ENCODE data around the gene PTPRR. TPM values are rescaled to one million over a fixed set of nuclear protein-coding genes. Genes with fewer than 3 reads are reported as not detected.

Gene PTPRR
- total and polyA plus RNA-seq, 2 of the 4 experiments (the other 2 are of a cell fraction), result 0.18 to 0.21 TPM

- no peaks in the 10 kb centered on the region for H4K20me1 ChIP-seq (ENCODE audit: insufficient read depth, low read length)
- H2BK5ac ChIP-seq (ENCODE audit: low read depth, low read length, poor library complexity, severe bottlenecking), result no peak overlapping the region
- no peak overlapping the region for H2AFZ ChIP-seq (replicated peaks; ENCODE audit: low read length, poor library complexity)
- H2BK20ac ChIP-seq (ENCODE audit: low read depth, low read length), result no peak overlapping the region
- H3K4me3 ChIP-seq (ENCODE audit: insufficient read depth, low read depth, low read length), result no peak overlapping the region
- no peak overlapping the region for H3K4me2 ChIP-seq (ENCODE audit: low read depth, low read length)
- no peak overlapping the region for H4K5ac ChIP-seq (ENCODE audit: low read depth, low read length)
- H2BK120ac ChIP-seq (ENCODE audit: low read depth, low read length), result no peak overlapping the region
- no peak overlapping the region for H4K91ac ChIP-seq (ENCODE audit: insufficient read depth, low read depth, low read length)
- DNase-seq (no peak), ATAC-seq (ENCODE audit: low read depth) (no peak)
- no peak overlapping the region for H3K56ac ChIP-seq (ENCODE audit: extremely low read depth, insufficient read depth, low read length)
- intact Hi-C loops (cut with micrococcal nuclease) (no loop called here), dilution Hi-C loops (cut with HindIII; ENCODE audit: low sequenced_read_pairs, unreplicated experiment) (no loop called here), in situ Hi-C loops (cut with MboI; ENCODE audit: low sequenced_read_pairs) (no loop called here)
- H2AK5ac ChIP-seq (ENCODE audit: low read depth, low read length), result no peak overlapping the region
- H3K27me3 ChIP-seq (ENCODE audit: control insufficient read depth, insufficient read depth, low read length), result no peaks in the 10 kb centered on the region
- H3K23ac ChIP-seq (ENCODE audit: low read depth, low read length), result no peak overlapping the region
- ChIA-PET CTCF (no interaction called here), POLR2A (ENCODE audit: unreplicated experiment) (no interaction called here)
- H2AK9ac ChIP-seq (replicated peaks; ENCODE audit: low read depth, low read length, poor library complexity), result no peak overlapping the region
- no TSS peak for BruUV-seq (replicated peaks)
- no peaks in the 10 kb centered on the region for H3K36me3 ChIP-seq (ENCODE audit: control insufficient read depth, insufficient read depth, low read length)
- H3K4me1 ChIP-seq (ENCODE audit: control insufficient read depth, insufficient read depth, low read length), result no peaks in the 10 kb centered on the region
- no CpG with 5 or more reads among the region's 2 CpGs for WGBS, 2 experiments (ENCODE audit: extremely low coverage in 2 of 2, insufficient read length in 1 of 2)
- no peak overlapping the region for H2BK15ac ChIP-seq (ENCODE audit: low read depth, low read length)
- H3K18ac ChIP-seq (ENCODE audit: low read depth, low read length), result no peak overlapping the region
- H3K9ac ChIP-seq (ENCODE audit: low read depth, low read length), result no peak overlapping the region
- no peak overlapping the region for H3K4ac ChIP-seq (ENCODE audit: low read depth, low read length)
- H4K8ac ChIP-seq (ENCODE audit: low read depth in 2 of 2, low read length in 2 of 2), result no peak overlapping the region
- H3K79me1 ChIP-seq (ENCODE audit: low read depth in 1 of 2, low read length in 2 of 2), result no peaks in the 10 kb centered on the region
- no peak overlapping the region for H3K27ac ChIP-seq (ENCODE audit: insufficient read depth, low read length)
- H3K14ac ChIP-seq (replicated peaks; ENCODE audit: low read depth, low read length), result no peak overlapping the region
- TF ChIP-seq MAZ (IDR thresholded peaks at IDR 0.05; ENCODE audit: borderline replicate concordance, low read depth, low read length), result no peak
- no peak for TF ChIP-seq USF2 (IDR thresholded peaks at IDR 0.05; ENCODE audit: low read depth, low read length)
- no peak for TF ChIP-seq NFE2L2 (IDR thresholded peaks at IDR 0.05; ENCODE audit: low read depth, low read length)
- no peak for TF ChIP-seq POLR2A (IDR thresholded peaks at IDR 0.05; ENCODE audit: low read depth, low read length)
- no peak for TF ChIP-seq MXI1 (IDR thresholded peaks at IDR 0.05; ENCODE audit: borderline replicate concordance, low read depth, low read length)
- no peak for TF ChIP-seq CTCF (conservative IDR thresholded peaks at IDR 0.05; ENCODE audit: low read depth, low read length)
- no peak for TF ChIP-seq FOS (IDR thresholded peaks at IDR 0.05; ENCODE audit: low read depth, low read length)
- TF ChIP-seq BHLHE40 (IDR thresholded peaks at IDR 0.05; ENCODE audit: low read depth, low read length), result no peak
- no peak for TF ChIP-seq RCOR1 (IDR thresholded peaks at IDR 0.05; ENCODE audit: insufficient replicate concordance, low read length)
- TF ChIP-seq ELK1 (IDR thresholded peaks at IDR 0.05; ENCODE audit: borderline replicate concordance, low read depth, low read length), result no peak
- TF ChIP-seq SMC3 (IDR thresholded peaks at IDR 0.05; ENCODE audit: low read depth, low read length), result no peak
- TF ChIP-seq CHD1 (IDR thresholded peaks at IDR 0.05; ENCODE audit: low read depth, low read length), result no peak
- H3K9me1 ChIP-seq (ENCODE audit: insufficient read depth, low read length), result no peaks in the 10 kb centered on the region
- peaks cover 2% of the 10 kb centered on the region; the same call in 1 of the 2 replicates for H3K9me3 ChIP-seq (ENCODE audit: control insufficient read depth, insufficient read depth, low read length)
Measured at GRCh38 chr12:70950451-70950850, 29.9 kb upstream of the PTPRR start.

Measured in IMR-90 (cell line).